DMS79 treated with DMSO at 0.1 percent for 48 hours (cell line): ENCODE results near the gene PTPRD.

Experiments used
- DNase-seq: peaks from one replicate; lab custom pipeline; 2025; lab: John Stamatoyannopoulos, UW

PTPRD gene

DNA sequence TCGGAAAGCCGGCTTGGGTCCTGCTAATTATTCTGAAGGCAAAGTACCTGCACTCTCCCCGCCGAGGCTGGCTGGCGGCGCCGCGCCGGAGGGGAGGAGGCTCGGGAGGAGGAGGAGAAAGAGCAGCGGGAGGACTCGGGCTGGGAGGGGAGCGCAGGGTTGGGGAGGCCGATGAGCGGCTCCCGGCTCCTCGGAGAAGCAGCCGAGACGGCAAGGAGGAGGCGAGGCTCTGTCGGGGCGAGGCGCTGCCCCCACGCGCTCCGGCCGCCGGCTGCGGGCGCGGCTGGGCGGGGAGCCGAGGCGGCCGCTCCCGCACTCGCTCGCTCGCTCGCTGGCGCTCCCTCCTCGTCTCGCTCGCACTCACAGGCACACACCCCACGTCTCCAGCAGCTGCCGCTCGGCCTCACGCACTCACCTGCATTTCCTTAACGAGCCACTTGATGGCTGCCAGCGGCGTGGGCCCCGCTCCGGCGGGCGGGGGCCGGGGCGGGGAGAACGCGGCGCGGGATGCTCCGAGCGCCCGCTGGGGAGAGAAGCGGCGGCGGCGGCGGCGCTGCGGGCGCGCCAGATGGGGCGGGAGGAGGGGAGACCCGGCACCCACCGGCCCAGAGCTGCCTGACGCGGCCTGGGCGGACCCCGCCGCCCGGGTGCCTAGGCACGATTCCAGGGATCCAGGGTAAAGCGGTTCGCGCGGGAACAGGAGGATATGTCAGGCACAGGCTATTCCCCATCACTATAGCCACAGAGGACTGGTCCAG is at the start of gene PTPRD:
TSS of gene PTPRD (minus strand) at position 362 of the 758 bp plus-strand sequence.
- peak; percentile 35 for DNase-seq

- no peak for DNase-seq
Observed at GRCh38 chr9:10661994-10662393, 49.2 kb upstream of the PTPRD start.

DNA sequence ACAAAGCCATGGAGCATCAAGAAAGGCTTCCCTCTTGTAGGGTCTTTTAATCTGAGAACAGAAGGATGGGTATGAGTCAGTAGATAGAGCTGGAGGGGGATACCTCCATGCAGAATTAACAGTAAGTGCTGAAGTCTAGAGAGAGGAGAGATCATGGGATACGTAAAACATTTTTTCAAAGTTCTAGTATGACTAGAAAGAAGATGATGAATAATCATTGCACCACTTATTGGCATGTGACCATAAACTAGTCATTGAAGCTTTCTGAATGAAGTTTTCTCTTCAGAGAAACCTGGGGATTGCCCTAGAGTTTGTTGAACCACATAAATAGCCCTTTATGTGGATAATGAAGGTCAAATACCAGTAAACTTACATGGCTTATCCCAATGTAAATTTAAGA is 48.6 kb upstream of the PTPRD start:
- no peak for DNase-seq

GRCh38 chr9:10651012-10651411 is 38.2 kb upstream of the PTPRD start:
- DNase-seq = no peak

GRCh38 chr9:10649076-10649475 is 36.3 kb upstream of the PTPRD start:
- DNase-seq = no peak

- no peak for DNase-seq
Observed at GRCh38 chr9:10633785-10634184, 21.0 kb upstream of the PTPRD start.

GRCh38 chr9:10614196-10614800 is 1.5 kb upstream of the PTPRD start:
- DNase-seq = no peak

DNA sequence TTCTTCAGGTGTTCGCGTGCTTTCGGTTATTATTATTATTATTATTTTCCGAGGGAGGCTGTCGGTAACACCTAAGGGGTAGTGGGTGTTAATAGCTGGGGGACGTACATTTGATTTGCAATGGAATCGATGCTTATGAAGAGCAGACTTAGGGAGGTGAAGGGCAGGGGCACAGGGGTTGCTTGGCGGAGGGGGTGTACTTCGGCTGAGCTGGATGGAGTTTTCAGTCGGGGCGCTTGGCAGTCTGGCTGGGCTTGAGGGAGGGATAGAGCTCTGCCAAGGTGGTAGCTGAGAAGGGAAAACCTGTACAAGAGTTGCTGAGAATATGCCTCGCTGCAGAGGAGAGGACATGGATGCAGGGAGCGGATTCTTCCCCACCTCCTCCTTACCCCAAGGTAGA is 617 bp upstream of the PTPRD start:
- DNase-seq = peak; percentile 5

- no peak for DNase-seq
Observed at GRCh38 chr9:10605388-10605787, 7.4 kb downstream of the PTPRD start.

- DNase-seq = no peak
Observed at GRCh38 chr9:10604927-10605326, 7.9 kb downstream of the PTPRD start.

DNA sequence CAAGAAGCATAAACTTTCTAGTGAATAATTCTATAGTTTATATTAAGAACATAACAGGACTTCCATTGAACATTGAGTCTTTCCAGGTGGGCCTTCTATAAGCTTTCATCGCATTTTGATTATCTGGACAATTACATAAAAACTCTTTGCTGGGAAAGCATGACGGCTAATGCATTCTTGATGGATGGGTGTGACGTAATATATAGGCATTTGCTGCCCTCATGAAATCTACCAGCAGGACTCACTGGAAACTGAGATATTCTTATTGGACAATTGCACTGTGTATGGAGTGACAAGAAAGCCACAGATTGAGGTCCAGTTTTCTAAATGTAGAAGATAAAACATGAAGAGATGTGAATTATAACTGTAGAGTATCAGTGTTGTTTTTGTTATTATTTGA is 15.0 kb downstream of the PTPRD start:
- no peak for DNase-seq

DNA sequence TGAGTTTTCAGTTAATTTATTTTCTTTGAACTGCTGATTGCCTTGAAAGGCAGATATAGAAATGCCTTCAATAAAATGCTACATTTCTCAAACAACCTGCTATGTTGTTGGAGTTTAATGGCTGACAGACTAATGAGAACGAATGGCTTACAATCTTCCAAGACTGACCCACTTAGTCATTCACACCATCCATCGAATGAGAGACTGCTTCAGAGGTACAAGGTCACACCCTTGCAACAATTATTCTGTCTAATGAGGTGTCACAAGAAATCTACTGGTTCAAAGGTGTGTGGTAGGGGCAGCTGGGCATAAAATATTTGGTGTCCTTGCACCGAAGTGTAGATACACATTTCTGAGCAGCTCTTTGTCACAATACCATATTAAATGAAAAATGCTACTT is 18.3 kb downstream of the PTPRD start:
- DNase-seq = no peak

DNA sequence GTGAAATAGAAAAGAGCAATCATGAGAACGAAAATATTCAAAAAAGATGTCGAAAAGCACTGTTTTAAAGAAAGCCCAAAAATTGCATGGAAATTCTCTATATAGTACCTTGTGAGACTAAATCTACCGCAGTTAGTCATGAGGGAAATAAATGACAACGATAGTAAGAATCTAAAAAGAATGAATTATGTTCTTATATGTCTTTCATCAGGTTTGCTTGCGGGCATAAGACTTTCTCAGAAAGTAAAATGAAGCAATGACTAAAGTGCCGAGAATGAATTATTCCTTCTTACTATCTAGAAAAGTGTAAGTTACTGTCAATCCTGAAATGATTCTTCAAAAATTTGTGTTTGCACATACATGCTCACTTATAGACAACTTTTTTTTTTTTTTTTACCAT is 26.4 kb downstream of the PTPRD start:
- DNase-seq = no peak

- DNase-seq = no peak
Observed at GRCh38 chr9:10571699-10572098, 41.1 kb downstream of the PTPRD start.

- DNase-seq = no peak
Observed at GRCh38 chr9:10566848-10567247, 46.0 kb downstream of the PTPRD start.

DNA sequence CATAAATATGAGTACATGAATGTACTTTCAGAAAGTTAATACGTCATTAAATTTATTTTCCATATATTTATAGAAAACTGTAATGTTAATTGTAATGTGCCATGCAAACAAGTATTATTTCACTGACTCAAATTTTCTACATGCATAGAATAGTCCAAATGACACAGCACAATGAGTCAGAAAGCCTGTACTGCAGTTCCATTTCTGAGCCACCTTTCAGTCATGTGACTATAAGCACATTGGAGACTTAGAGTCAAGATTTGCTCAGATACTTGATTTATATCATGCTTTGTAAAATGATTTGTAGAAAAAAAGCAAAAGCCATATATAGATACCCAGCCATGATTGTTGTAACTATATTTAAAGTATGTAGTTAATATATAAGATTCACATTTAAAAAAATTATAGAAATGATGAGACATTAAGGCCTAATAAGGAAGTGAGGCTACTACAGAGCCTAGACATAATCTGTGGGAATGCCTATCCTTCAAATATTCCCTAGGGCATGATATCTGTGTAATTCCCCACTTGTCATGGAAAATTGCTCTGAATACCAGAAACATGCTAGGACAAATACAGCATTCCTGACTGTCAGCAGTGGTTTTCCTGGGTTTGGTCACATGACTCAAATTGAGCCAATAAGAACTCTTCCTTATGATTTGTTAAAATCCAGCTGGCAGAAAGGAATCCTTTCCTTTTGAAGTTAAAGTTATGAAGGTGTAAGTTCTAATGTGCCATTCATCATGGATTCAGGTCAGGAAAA is 50.0 kb downstream of the PTPRD start:
- DNase-seq = no peak

GRCh38 chr9:10548348-10548747 is 64.5 kb downstream of the PTPRD start:
- DNase-seq = no peak

- no peak for DNase-seq
Observed at GRCh38 chr9:10538073-10538472, 74.7 kb downstream of the PTPRD start.

DNA sequence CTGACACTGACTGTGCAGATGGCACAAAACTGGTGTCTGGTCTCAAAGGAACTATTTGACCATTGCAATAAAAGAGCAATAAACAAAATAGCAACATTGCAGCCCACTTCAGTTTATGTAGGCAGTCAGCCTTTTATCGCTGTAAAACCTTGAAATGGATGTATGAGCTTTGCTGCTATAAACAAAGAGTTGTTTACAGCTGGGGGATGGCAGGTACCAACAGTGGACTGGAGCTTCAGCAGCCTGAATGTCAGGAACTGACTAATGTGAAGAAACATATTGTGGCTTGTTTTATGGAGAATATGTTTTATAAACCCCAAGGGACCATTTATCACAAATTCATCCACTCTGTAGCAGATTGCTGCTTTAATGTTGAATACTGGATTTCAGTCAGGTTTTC is 78.0 kb downstream of the PTPRD start:
- DNase-seq = no peak

GRCh38 chr9:10525972-10526371 is 86.8 kb downstream of the PTPRD start:
- DNase-seq = no peak

- DNase-seq = no peak
Observed at GRCh38 chr9:10523164-10523563, 89.6 kb downstream of the PTPRD start.

DNA sequence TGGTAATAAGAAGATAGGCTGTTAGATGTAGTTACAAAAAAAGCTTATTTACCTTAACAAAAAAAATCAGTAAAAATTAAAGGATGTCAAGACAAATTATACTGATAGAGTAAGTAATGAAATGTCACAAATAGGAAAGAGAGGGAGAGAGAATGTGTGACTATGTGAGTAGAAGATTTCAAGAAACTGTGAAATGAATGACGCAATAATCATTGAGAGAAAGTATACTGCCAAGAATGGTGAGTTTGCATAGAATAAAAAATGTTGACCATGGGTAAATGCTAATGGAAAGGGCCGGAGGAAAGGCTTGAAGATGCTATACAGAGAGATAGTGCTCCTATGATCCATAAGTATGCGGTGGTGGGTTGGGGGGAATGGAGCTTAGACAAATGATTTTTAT is 100.7 kb downstream of the PTPRD start:
- no peak for DNase-seq

DNA sequence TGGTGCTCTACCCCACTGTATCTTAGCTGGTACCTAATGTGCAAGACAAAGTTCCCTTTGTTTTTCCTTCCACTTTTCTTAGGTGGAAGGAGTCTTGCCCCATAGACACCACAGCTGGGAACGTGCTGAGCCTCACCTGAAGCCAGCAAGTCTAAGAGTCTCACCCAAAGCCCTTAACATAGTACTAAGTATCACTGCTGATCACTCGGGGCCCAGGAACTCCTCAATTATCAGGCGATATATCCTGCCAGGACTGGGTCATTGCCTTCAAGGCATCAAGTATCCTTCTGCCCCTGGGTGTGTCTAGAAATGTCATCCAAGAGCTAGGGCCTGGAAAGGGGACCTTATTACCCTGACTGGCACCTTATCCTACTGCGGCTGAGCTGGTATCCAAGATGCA is 123.9 kb downstream of the PTPRD start:
- DNase-seq = no peak
